HG03521 (cell line): Measurements from ENCODE around the gene ASAP2.

Experiments
- ATAC-seq: cut with Tn5 transposase; IDR thresholded peaks from one replicate; pipeline ENCODE4 v1.9.1; 2021; ENCODE audit warnings: mild to moderate bottlenecking, moderate library complexity; ENCODE audit not compliant: unreplicated experiment

ASAP2 gene

DNA sequence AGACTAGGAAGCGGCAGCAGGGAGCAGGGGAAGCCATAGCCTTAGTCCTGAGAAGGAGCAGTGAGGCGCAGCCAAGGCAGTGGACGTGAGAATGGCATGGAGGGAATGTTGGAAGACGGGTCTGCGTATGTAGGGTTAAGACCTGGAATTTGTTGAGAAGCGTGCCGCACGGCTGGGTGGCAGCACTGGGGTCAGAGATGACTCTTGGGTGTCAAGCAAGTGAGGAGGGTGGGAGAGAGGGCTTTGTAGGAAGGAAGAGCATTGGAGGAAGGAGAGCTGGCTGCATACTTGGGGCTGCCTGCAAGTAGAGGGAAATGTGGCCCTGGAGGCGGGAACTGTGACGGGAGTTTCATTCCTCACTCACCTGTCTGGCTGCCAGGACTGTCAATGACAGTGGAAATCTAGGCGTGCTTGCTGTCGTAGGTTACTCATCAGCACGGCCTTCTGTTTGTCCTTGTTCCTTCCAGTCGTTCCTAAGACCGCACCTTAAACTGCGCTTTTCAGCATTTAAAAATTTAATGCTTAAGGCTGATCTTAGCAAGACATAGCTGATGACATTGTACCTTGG lies 108.8 kb downstream of the ASAP2 start:
- ATAC-seq, result no peak

DNA sequence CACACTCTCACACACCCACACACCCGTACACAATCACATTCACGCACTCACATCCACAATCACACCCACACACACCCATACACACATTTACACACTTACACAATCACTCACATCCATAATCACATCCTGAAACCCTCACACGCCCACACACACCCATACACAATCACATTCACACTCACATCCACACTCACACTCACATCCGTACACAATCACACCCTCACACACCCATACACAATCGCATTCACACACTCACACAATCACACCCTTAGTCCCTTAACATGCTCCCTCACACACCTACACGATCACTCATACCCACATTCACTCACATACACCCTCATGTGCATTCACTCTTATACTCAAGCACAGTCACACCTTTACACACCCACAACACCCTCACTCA lies 110.9 kb downstream of the ASAP2 start:
- ATAC-seq, result no peak

DNA sequence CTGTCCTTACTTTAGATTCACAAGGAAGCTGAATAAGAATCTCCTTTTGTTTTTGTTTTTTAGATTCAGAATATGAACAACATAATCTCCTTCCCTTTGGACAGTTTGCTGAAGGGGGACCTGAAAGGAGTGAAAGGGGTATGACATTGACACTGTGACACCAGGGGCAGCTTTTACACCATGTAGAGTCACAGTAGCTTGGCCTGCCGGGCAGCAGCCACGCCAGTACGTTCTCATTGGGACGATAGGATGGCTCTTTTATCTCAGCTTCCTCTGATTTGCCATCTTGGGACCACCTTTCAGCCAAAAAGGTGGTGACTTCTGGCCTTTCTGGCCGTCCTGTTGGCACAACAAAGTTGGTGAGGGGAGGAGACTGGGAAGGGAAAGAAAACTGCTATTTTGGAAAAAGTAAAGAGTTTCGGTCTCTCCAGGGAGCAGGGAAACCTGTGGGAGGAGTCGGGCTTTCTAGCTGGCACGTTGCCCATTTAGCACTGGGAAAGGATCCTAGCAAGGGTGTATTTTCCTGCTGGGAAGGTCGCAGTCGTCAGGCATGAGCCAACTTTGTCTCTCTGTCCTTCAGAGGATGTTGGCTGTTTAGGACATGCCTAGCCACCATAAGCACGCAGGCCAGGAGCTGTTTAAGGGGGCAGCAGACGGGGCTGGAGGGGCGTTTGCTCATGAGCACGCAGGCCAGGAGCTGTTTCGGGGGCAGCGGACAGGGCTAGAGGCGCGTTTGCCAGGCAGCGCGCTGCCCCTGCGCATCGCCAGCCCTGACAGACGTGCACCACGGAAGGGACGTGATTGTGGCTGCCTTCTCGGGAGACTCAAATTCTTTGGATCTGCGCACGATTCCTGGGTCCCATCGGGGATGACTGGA lies 112.1 kb downstream of the ASAP2 start:
- ATAC-seq, result no peak

DNA sequence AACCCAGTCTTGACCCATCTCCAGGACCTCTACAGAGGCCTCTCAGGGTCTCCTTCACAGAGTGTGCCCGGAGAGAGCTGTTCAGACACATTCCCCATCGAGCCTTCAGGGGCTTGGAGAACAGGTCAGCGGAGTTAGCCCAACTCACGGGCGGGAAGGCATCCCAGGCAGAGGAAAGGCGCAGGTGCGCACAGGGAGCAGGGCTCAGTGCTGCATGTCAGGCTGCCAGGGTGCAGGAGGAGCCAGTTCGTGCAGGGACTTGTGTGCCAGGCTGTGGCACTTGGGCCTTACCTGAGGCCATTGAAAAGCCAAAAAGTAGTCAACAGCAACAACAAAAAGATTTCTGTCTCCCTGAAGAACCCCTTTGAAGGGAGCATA lies 112.7 kb downstream of the ASAP2 start:
- ATAC-seq, result no peak

DNA sequence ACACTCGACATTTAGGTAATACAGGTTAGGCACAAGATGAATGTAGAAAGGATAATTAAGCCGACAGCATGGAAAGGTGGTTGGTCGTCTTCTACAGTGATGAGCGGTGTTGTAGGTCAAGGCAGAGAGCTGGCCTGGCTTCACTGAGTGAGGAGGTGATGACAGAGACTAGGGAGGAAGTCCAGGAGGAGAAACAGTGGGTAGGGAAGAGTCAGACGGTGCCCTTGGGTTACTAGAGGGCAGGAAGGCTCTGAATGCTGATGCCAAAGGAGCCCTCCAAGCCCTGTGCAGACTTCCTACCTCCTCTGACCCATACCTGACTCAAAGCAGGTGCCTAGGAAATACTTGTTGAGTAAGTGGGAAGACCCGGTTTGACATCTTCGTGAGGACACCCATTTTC lies 116.0 kb downstream of the ASAP2 start:
- no peak for ATAC-seq

DNA sequence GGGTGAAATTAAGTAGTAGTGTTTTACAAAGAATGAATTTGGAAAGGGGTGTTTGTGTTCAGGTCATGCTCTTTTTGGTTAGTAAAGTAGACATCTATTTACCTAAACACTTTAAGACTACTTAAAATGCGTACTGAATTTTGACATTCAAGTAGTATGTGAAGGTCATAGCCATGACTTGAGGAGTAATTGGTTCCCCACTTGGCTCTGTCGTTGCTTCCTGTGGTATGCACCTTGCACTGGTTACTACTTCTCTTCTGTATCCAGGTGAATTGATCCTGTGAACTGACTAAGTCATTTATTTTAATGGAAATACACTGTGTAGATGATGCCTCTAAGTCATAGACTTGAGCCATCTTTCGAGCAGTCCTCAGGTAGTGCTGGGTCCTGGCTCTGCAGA lies 118.8 kb downstream of the ASAP2 start:
- no peak for ATAC-seq

DNA sequence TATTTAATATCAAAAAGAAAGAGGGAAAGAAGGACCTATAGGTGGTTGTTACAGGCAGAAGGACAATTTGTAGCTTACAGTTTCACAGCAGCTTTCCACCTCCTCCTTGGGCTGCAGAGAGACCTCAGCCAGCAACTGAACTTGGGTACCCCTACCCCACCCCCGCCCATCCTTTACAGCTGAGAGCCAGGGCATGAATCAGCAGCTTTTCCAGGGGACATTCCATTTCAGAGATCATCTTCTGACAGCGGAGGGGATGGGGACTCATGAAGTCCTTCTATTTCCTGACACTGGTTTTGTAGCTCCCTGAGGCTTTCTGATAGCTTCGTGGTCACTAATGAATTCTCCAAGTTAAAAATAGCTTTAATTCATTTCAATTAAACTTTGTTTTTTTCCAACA lies 120.4 kb downstream of the ASAP2 start:
- no peak for ATAC-seq

DNA sequence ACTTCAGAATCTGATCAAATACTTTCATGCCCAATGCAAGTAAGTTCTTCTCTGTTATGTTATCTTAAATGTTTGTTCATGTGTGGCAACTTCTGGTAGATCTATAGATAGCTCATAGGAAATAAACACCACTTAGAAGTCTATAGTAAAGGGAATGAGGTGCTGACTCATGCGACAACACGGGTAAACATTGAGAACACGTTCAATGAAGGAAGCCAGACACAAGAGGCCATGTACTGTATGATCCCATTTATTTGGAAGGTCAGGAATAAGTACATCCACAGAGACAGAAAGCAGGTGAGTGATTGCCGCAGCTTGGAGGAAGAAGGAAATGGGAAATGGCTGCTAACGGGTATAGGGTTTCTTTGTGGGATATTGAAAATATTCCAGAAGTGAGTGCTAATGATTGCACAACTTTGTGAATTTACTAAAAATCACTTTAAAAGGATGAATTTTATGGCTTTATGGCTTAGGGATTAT lies 121.3 kb downstream of the ASAP2 start:
- ATAC-seq, result no peak

DNA sequence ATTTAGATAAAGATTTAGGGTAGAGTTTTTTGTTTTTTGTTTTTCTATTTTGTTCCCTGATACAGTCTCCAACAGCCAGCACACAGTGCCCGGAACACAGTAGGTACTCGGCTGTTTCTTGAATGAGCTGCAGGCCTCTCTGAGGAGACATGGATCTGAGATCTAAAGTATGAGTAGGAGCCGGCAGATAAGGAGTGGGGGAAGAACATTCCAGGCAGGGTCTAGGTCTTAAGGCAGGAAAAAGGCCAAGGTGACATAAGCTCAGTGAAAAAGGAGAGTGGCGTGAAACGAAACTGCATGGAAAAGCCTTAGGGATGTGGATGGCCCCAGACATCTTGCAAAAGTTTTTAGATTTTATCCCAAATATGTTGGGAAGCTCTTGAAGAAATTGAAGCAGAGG lies 122.3 kb downstream of the ASAP2 start:
- ATAC-seq, result no peak

DNA sequence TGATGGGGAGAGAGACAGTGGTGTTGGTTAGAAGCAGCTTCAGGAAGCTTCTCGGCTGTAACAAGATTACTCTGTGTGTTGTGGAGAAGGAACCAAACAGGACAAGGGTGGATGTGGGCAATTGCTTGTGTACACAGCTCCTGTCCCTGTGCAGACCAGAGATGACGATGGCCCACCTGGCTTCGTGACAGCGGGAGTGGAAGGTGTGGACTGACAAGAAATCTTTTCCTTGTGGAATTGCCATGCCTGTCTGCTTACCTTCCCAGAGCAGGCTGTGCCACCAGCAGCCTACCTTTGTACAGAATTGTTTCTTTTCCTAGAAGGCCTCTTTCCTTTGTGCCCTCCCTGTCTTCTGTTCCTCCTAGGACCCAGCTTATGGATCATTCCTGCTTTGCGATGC lies 122.9 kb downstream of the ASAP2 start:
- ATAC-seq, result no peak

DNA sequence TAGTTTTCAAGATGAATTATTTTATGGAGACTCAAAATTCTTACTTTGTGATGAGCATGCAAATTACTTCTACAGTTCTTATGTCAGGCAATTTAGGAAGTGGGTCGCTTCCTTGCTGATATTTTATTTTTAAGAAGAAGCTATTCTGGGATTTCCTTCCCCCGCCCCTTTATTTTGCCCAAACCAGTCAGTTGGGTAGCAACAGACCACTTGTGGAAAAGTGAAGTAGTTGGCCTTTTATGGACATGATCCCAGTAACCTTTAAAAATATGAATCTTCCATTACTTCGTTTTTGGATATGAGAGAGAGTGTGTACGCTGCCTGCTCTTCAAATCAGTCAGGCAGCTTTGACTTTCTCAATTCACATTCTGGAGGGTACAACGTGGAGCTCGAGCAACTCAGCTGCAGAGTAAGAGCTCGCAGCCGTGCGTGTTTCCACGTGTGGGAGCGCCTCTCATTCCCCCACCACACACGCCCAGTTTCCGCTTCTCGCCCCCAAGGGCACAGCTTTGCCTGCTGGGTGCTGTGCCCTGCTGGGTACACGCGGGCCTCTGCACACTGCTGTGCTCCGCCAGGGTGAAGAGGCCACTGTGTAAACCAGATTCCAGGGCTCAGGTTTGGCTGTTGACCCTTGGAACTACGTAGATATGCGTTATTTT lies 124.1 kb downstream of the ASAP2 start:
- no peak for ATAC-seq

DNA sequence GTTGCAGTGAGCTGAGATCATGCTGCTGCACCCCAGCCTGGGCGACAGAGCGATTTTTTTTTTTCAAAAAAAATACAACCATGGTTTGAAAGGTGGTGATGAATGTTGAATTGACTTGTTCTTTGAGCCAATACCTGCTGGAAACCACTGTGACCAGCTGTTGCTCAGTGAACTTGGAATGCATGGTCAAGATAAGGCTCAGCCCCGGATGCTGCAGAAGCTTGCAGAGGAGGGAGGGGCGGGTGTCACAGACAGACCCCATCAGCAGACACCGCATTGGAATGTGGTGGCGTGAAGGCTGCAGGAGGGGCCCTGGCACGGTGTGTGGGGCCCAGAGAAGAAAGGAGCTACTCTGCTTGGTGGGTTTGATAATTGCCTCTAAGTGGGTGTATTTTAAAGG lies 125.1 kb downstream of the ASAP2 start:
- ATAC-seq, result no peak

DNA sequence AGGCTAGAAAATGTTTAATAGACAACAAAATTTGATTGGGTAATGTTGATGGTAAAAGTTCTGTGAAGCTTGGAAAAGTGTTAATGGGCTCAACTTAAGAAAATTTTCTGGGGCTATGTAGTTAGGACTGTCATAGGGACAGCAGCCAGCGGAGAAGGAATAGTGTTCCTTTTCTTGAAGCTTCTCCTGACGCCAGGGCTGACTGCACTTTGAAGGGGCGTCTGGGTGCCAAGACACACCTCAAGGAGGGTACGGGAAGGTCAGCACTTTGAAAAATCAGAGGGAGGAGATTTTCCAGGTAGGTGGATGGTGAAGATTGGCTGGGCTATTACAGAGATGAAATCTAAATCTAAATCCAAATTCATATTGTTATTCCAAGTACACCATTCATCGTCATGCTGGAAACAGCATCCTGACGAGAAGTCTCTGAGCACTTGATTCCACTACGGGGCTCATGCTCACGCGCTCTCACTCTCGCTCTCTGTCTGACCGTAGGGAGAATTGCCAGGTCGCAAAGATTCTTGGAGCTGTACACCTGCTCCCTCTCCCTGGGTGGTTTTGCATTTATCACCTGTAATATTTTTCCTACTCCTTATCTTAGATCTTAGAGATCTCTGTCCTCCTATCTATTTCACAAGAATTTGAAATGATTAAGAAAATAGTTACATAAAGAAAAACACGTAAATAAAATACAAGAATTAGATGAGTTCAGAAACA lies 125.7 kb downstream of the ASAP2 start:
- no peak for ATAC-seq

DNA sequence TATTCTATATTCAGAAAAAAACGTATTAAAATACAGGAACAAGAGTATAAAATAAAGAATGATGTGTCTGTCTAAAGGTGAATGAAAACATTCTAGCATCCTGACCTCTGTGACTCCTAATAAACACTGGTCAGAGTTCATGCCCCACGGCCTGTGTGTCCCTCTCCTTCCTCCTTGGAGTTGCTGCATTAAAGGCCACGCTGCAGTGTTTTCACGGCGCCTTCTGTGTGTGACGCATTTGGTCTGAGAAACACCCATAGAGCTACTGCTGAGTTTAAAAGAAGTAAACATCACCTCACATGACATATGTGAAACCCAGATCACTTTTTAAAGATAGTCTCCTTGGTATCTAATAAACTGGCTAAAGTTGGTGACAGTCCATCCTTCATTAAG lies 126.2 kb downstream of the ASAP2 start:
- ATAC-seq, result no peak

DNA sequence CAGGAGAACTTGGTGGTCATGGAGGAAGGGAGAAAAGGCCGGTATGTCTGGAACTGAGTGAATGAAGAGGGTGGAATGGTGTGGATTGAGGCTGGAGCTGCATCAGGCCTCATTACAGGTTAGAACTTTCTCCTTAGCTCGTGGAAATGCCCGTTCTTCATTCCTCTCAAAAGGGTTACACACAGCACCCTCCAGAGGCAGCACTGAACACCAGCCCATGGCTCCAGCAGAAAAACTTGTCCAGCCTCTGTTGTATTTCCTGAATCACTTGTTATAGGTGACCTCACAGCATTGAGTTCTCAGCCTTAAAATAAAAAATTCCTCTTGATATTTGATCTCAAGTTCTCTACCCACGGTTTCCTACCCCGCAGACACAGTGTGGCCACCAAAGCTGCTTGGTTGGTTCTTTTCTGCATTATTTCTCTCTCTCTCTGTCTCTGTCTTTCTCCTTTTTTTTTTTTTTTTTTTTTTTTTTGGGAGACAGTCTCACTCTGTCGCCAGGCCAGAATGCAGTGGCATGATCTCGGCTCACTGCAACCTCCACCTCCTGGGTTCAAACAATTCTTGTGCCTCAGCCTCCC lies 127.1 kb downstream of the ASAP2 start:
- ATAC-seq, result no peak

DNA sequence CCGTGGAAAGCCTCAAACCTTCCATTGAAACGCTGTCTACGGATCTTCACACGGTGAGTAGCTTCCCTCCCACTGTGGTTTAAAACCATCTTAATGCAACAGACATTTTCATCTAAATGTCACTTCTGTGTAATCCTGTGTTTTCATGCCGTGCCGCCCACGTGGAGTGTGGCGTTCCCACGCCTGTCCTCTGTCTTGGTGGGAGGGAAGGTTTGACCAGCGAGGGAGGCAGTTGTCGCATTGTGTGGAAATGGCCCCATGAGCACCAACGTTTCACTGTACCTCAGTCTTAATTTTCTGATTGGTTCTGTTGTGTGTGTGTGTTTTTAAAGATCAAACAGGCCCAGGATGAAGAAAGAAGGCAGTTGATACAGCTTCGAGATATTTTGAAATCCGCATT lies 128.1 kb downstream of the ASAP2 start:
- ATAC-seq, result no peak

DNA sequence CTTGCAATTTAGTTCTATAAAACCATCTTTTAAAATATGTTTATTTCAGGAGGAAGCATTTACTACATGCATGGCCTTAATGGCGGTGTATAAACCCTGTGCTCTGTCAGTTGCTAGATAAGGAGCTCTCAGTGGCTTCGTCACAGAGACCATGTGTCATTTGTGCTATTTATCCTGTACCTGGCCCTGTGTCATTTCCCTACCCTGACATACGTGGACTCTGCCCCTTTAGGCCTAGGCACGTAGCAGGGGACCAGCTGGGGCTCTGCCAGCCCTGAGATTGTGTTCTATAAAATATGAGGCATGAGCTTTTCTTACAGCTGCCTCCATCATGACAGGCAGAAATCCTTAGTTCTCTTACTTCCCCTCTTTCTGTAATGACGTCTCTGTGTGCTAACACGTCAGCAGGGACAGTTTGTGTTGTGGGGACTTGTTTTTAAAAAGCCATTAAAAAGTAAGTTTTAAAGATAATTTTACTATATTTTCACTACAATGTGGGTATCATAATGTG lies 128.8 kb downstream of the ASAP2 start:
- ATAC-seq, result no peak

DNA sequence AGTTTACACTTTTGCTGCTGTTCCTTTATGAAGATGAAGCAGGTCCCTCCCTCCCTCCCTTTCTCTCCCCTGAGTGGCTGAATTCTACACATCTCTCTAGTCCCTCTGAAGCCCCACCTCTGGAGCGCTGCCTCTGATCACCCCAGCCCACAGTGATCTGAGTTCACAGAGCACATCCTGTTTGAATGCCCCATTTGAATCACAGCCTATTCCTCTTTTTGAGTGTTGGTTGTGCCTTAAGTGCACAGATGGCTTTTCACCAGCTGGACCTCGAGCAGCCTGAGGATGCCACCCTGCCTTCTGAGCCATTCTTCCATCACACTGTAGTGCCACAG lies 129.6 kb downstream of the ASAP2 start:
- no peak for ATAC-seq

DNA sequence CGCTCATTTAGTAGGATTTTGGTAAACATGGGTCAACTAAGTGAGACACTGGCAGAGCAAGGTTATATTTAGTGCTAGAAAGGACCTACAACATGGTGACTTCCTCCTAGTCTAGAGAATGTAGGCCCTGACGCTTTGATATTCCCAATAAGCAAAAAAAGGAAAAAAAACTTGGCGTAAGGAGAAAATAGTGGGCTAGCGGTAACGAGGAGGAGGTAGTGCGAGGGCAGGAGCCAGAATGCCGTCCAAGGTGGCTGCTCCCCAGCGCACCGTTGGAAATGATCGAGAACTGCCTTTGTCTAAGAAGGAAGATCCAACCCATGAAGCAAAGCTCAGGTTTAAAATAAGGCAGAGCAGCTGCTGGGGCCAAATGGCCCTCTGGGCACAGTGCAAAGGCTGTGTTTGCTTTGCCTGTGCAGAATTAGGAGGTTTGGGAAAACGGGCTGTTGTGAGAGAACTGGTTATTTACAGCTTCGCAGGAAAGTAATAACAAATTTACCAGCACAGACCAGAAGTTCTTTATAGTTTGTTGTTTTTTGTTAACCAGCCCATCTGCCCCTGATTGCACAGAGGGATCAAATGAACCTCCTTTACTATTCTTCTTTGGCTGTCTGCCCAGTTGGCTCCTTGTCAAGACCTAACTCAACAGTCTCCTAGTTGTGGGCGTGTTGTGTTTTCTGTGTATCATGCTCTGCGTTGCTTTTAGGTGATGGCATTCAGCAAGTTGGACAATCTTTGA lies 130.1 kb downstream of the ASAP2 start:
- no peak for ATAC-seq

DNA sequence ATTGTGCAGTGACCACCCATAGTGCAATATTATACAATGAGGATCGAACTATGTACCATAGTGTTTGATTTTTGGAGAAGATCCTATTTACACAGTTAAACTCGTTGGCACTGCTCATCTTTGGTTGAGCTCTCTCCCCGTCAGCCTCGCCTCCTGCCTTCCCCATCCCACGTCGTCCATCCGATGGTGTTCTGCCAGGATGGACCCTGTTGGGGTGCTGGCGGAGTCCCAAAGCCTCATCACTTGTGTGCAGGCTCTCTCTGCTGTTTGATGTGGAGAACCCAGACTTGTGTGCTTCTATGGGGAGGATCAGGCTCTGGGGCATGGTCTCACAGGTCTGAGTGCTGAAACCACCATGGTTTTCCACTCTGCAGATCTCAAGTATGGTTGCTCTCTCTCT lies 131.3 kb downstream of the ASAP2 start:
- ATAC-seq, result no peak
